SK-N-SH (cell line): Measurements from ENCODE around the gene RCOR1. TPM values are rescaled to one million over a fixed set of nuclear protein-coding genes. Genes with fewer than 3 reads are reported as not detected.

Experiments
- CTCF ChIA-PET: fragments of 300-600, 350-600 bp; formaldehyde crosslinking; extraction: SDS; loops from one replicate; lab custom pipeline; 2021; lab: Yijun Ruan, JAX
- POLR2A ChIA-PET: fragments of 350-600 bp; sonication (Branson Sonifier 250); formaldehyde crosslinking; extraction: SDS; loops from one replicate; lab custom pipeline; 2020; ENCODE audit warnings: antibody characterized with exemption, inconsistent platforms; lab: Yijun Ruan, JAX
- DNase-seq: peaks from one replicate; pipeline ENCODE4 v3.0.0; 2012
- H2AFZ ChIP-seq: fragments of 200-600 bp; sonication (generic); 2 replicates; pipeline ENCODE4 v1.8.1; 2016; ENCODE audit warnings: antibody characterized with exemption, mild to moderate bottlenecking, low read depth
- H3F3A ChIP-seq: fragments of 200-600 bp; sonication (generic); replicated peaks from 2 replicates; pipeline ENCODE3; 2016; ENCODE audit warnings: antibody characterized with exemption, mild to moderate bottlenecking; ENCODE audit not compliant: insufficient read depth
- H3K27ac ChIP-seq, 2 experiments: fragments of 200-500 bp in 1 of 2; fragments of 200-600 bp in 1 of 2; sonication (Bioruptor generic) in 1 of 2; sonication (generic), shearing (Covaris generic) in 1 of 2; 2 replicates each; pipeline versions ENCODE4 v1.5.1 to v1.6.1; 2014 to 2016; ENCODE audit warnings: low read depth in 2 of 2, inconsistent platforms in 1 of 2, low read length in 1 of 2, mild to moderate bottlenecking in 1 of 2, mixed read lengths in 1 of 2
- H3K27me3 ChIP-seq: fragments of 200-600 bp; sonication (generic), shearing (Covaris generic); 2 replicates; pipeline ENCODE4 v1.6.1; 2016; ENCODE audit warnings: mixed run types; ENCODE audit not compliant: insufficient read depth
- H3K36me3 ChIP-seq, 2 experiments: fragments of 200-500 bp in 1 of 2; fragments of 200-600 bp in 1 of 2; sonication (Bioruptor generic) in 1 of 2; sonication (generic) in 1 of 2; replicated peaks in 1 of 2; 2 replicates each; pipeline versions ENCODE3 to v1.5.1; 2014 to 2016; ENCODE audit warnings: low read length in 1 of 2, mild to moderate bottlenecking in 1 of 2; ENCODE audit not compliant: insufficient read depth in 2 of 2, control insufficient read depth in 1 of 2
- H3K4me1 ChIP-seq, 2 experiments: fragments of 200-500 bp in 1 of 2; fragments of 200-600 bp in 1 of 2; sonication (Bioruptor generic) in 1 of 2; sonication (generic), shearing (Covaris generic) in 1 of 2; 2 replicates each; pipeline versions ENCODE4 v1.5.1 to v1.6.1; 2014 to 2016; ENCODE audit warnings: low read depth in 1 of 2, low read length in 1 of 2, mixed run types in 1 of 2; ENCODE audit not compliant: insufficient read depth in 2 of 2, control insufficient read depth in 1 of 2
- H3K4me2 ChIP-seq: fragments of 200-600 bp; sonication (generic), shearing (Covaris generic); 2 replicates; pipeline ENCODE4 v1.6.1; 2017; ENCODE audit warnings: mixed run types
- H3K4me3 ChIP-seq, 2 experiments: fragments of 200-500 bp in 1 of 2; fragments of 200-600 bp in 1 of 2; sonication (Bioruptor generic) in 1 of 2; sonication (generic), shearing (Covaris generic) in 1 of 2; 2 replicates each; pipeline versions ENCODE4 v1.5.1 to v1.8.1; 2014 to 2016; ENCODE audit warnings: low read depth in 2 of 2, inconsistent platforms in 1 of 2, low read length in 1 of 2, mild to moderate bottlenecking in 1 of 2, mixed read lengths in 1 of 2, moderate library complexity in 1 of 2
- H3K79me2 ChIP-seq: fragments of 200-600 bp; sonication (generic); 2 replicates; pipeline ENCODE4 v1.8.1; 2017; ENCODE audit warnings: mild to moderate bottlenecking; ENCODE audit not compliant: insufficient read depth
- H3K9ac ChIP-seq: fragments of 200-600 bp; sonication (generic); 2 replicates; pipeline ENCODE4 v1.6.1; 2017; ENCODE audit warnings: mixed run types
- H3K9me2 ChIP-seq: fragments of 200-600 bp; sonication (generic); 2 replicates; pipeline ENCODE4 v1.6.1; 2017; ENCODE audit warnings: mixed run types
- H3K9me3 ChIP-seq: fragments of 200-600 bp; sonication (generic); 2 replicates; pipeline ENCODE4 v1.6.1; 2017; ENCODE audit warnings: mixed run types, mild to moderate bottlenecking, moderate library complexity
- H4K20me1 ChIP-seq: fragments of 200-600 bp; sonication (generic); 2 replicates; pipeline ENCODE4 v1.6.1; 2017; ENCODE audit warnings: mild to moderate bottlenecking, mixed run types; ENCODE audit not compliant: insufficient read depth
- CHD2 ChIP-seq: fragments of 150-350 bp; IDR thresholded peaks from 2 replicates; pipeline ENCODE4 v1.6.1; 2018; ENCODE audit warnings: low read length; ENCODE audit not compliant: partially characterized antibody
- ELF1 ChIP-seq: IDR thresholded peaks from 2 replicates; pipeline ENCODE4 v1.4.0; 2012
- EP300 ChIP-seq, 2 experiments: IDR thresholded peaks; 2 replicates each; pipeline versions ENCODE4 v1.4.0 to v1.6.1; 2012; ENCODE audit warnings: borderline replicate concordance in 1 of 2, low read depth in 1 of 2, low read length in 1 of 2
- FOXJ3 ChIP-seq: sonication (generic); formaldehyde crosslinking; IDR thresholded peaks from 2 replicates; pipeline ENCODE4 v1.5.1; 2020; ENCODE audit warnings: mild to moderate bottlenecking, missing genetic modification reagents
- FOXM1 ChIP-seq: IDR thresholded peaks from 2 replicates; pipeline ENCODE4 v1.4.0; 2012; ENCODE audit warnings: low read depth, mild to moderate bottlenecking
- IRF3 ChIP-seq: fragments of 150-350 bp; IDR thresholded peaks from 2 replicates; pipeline ENCODE4 v1.6.1; 2016; ENCODE audit warnings: mild to moderate bottlenecking, low read depth, low read length
- JUND ChIP-seq: IDR thresholded peaks from 2 replicates; pipeline ENCODE4 v1.4.0; 2012
- MAX ChIP-seq: IDR thresholded peaks from 2 replicates; pipeline ENCODE4 v1.4.0; 2012; ENCODE audit warnings: low read depth
- MEF2A ChIP-seq: IDR thresholded peaks from 2 replicates; pipeline ENCODE4 v1.4.0; 2012; ENCODE audit warnings: low read depth, borderline replicate concordance
- NFIC ChIP-seq: IDR thresholded peaks from 2 replicates; pipeline ENCODE4 v1.4.0; 2012; ENCODE audit warnings: borderline replicate concordance
- POLR2AphosphoS5 ChIP-seq: IDR thresholded peaks from 2 replicates; pipeline ENCODE4 v1.6.1; 2012; ENCODE audit warnings: low read depth, low read length
- RAD21 ChIP-seq: IDR thresholded peaks from 2 replicates; pipeline ENCODE4 v1.6.1; 2012; ENCODE audit warnings: mild to moderate bottlenecking, low read length
- RCOR1 ChIP-seq: fragments of 150-350 bp; IDR thresholded peaks from 2 replicates; pipeline ENCODE4 v1.6.1; 2017; ENCODE audit warnings: antibody characterized with exemption, low read length
- RFX5 ChIP-seq: IDR thresholded peaks from 2 replicates; pipeline ENCODE4 v1.6.1; 2012; ENCODE audit warnings: mild to moderate bottlenecking, improper control_type of control experiment, low read length
- SIN3A ChIP-seq: IDR thresholded peaks from 2 replicates; pipeline ENCODE4 v1.6.1; 2012; ENCODE audit warnings: low read depth, mild to moderate bottlenecking, low read length, moderate library complexity, borderline replicate concordance
- TCF12 ChIP-seq: IDR thresholded peaks from 2 replicates; pipeline ENCODE4 v1.4.0; 2012
- TEAD4 ChIP-seq: IDR thresholded peaks from 2 replicates; pipeline ENCODE4 v1.4.0; 2012; ENCODE audit warnings: mild to moderate bottlenecking, borderline replicate concordance; ENCODE audit not compliant: insufficient read depth
- USF1 ChIP-seq: IDR thresholded peaks from 2 replicates; pipeline ENCODE4 v1.4.0; 2012; ENCODE audit warnings: low read depth, borderline replicate concordance
- USF2 ChIP-seq: fragments of 150-350 bp; IDR thresholded peaks from 2 replicates; pipeline ENCODE4 v1.6.1; 2017; ENCODE audit warnings: antibody characterized with exemption, low read length, low read depth, borderline replicate concordance
- YY1 ChIP-seq: IDR thresholded peaks from 2 replicates; pipeline ENCODE4 v1.4.0; 2012; ENCODE audit warnings: low read depth, mild to moderate bottlenecking
- WGBS: methylation state at CpG from one replicate; pipeline ENCODE4 v1.1.6; 2017; ENCODE audit warnings: low lambda C conversion rate; 5-methylcytosine and 5-hydroxymethylcytosine counted together
- polyA plus RNA-seq, 3 experiments: library from polyadenylated mRNA; depleted of rRNA; stranded (reverse); fragments of >200 nt; gene quantifications; 2 replicates each; pipeline ENCODE4 v1.2.3, GENCODE V29; 2012

RCOR1 gene
- polyA plus RNA-seq, 1 of the 3 experiments (the other 2 are of a cell fraction): 8.5 TPM

GRCh38 chr14:102652194-102652593 is 59.7 kb downstream of the RCOR1 start:
- CTCF ChIA-PET: no interaction called here
- H4K20me1 ChIP-seq: peaks cover 23% of the 10 kb centered on the region

GRCh38 chr14:102654298-102654697 is 61.8 kb downstream of the RCOR1 start:
- ChIA-PET CTCF (no interaction called here), POLR2A (no interaction called here)
- Histone ChIP-seq H3K79me2 (peaks cover 94% of the 10 kb centered on the region), H3K27me3 (no peaks in the 10 kb centered on the region), H3K4me3 (no peak overlapping the region), H3K4me1 (peaks cover 0 to 3% of the 10 kb centered on the region in 2 experiments; a peak in 1 of 4 replicates), H3K9me2 (no peaks in the 10 kb centered on the region), H3F3A (peaks cover 18% of the 10 kb centered on the region), H3K9me3 (no peaks in the 10 kb centered on the region), H4K20me1 (peaks cover 24% of the 10 kb centered on the region), H2AFZ (no peak overlapping the region), H3K4me2 (no peak overlapping the region), H3K27ac (no peak overlapping the region; a peak in 1 of 4 replicates), H3K36me3 (no peaks in the 10 kb centered on the region), H3K9ac (no peak overlapping the region)
- TF ChIP-seq FOXM1: no peak
- no peak for TF ChIP-seq TCF12
- no peak for TF ChIP-seq MEF2A
- no peak for TF ChIP-seq RFX5
- TF ChIP-seq USF2: no peak
- TF ChIP-seq YY1: no peak
- TF ChIP-seq ELF1: no peak
- no peak for TF ChIP-seq TEAD4
- no peak for TF ChIP-seq CHD2
- TF ChIP-seq JUND: no peak
- TF ChIP-seq IRF3: no peak
- no peak for TF ChIP-seq FOXJ3
- TF ChIP-seq RCOR1: no peak
- TF ChIP-seq SIN3A: no peak
- no peak for DNase-seq
- WGBS: 100% methylated on average over 4 of the region's 4 CpGs

More at GRCh38 chr14:102652194-102652593, 59.7 kb downstream of the RCOR1 start:
- POLR2A ChIA-PET: no interaction called here
- peaks cover 0 to 4% of the 10 kb centered on the region in 2 experiments for H3K36me3 ChIP-seq
- no peak overlapping the region for H3K27ac ChIP-seq
- no peak overlapping the region for H3K4me3 ChIP-seq
- H3K9ac ChIP-seq: no peak overlapping the region
- H3K4me2 ChIP-seq: no peak overlapping the region
- no peaks in the 10 kb centered on the region for H3K9me2 ChIP-seq
- peaks cover 18% of the 10 kb centered on the region for H3F3A ChIP-seq
- no peak overlapping the region for H2AFZ ChIP-seq
- H3K79me2 ChIP-seq: peaks cover 91% of the 10 kb centered on the region
- DNase-seq: no peak
- WGBS: 95% methylated on average over 3 of the region's 3 CpGs
- peaks cover 0 to 3% of the 10 kb centered on the region in 2 experiments; a peak in 1 of 4 replicates for H3K4me1 ChIP-seq
- no peaks in the 10 kb centered on the region for H3K9me3 ChIP-seq
- TF ChIP-seq RAD21 (no peak), EP300 (IDR thresholded peaks at IDR 0.05; ENCODE audit: borderline replicate concordance in 1 of 2, low read depth in 1 of 2, low read length in 1 of 2) (no peak), USF1 (no peak), JUND (no peak), MAX (no peak), POLR2AphosphoS5 (no peak), NFIC (no peak), RCOR1 (no peak), RFX5 (no peak)
- no peaks in the 10 kb centered on the region for H3K27me3 ChIP-seq
